ENCODE results near the gene DIO1.

The DIO1 gene

GRCh38 chr1:53895421-53895820, 1.4 kb downstream of the DIO1 start:
- DNase-seq, result no peak

- DNase-seq, result no peak
Measured at GRCh38 chr1:53896635-53897229, 2.7 kb downstream of the DIO1 start.

- no peak for DNase-seq
Measured at GRCh38 chr1:53899206-53899628, 5.2 kb downstream of the DIO1 start.

- DNase-seq, result no peak
Measured at GRCh38 chr1:53899708-53900107, 5.7 kb downstream of the DIO1 start.

GRCh38 chr1:53902235-53903138, 8.5 kb downstream of the DIO1 start:
- no peak for DNase-seq

GRCh38 chr1:53905509-53905908, 11.5 kb downstream of the DIO1 start:
- DNase-seq, result no peak

GRCh38 chr1:53906121-53906520, 12.1 kb downstream of the DIO1 start:
- DNase-seq, result no peak

- no peak for DNase-seq
Measured at GRCh38 chr1:53909946-53910345, 16.0 kb downstream of the DIO1 start.

GRCh38 chr1:53911442-53911841, 17.5 kb downstream of the DIO1 start:
- no peak for DNase-seq

- DNase-seq, result no peak
Measured at GRCh38 chr1:53913352-53914033, 19.5 kb downstream of the DIO1 start.

- no peak for DNase-seq
Measured at GRCh38 chr1:53918343-53918742, 24.4 kb downstream of the DIO1 start.

- DNase-seq, result no peak
Measured at GRCh38 chr1:53919675-53920066, 25.7 kb downstream of the DIO1 start.

GRCh38 chr1:53927376-53927881, 33.4 kb downstream of the DIO1 start:
- no peak for DNase-seq

- DNase-seq, result no peak
Measured at GRCh38 chr1:53929246-53929960, 35.4 kb downstream of the DIO1 start.

GRCh38 chr1:53930932-53931331, 36.9 kb downstream of the DIO1 start:
- DNase-seq, result no peak

- no peak for DNase-seq
Measured at GRCh38 chr1:53931523-53931922, 37.5 kb downstream of the DIO1 start.

- DNase-seq, result no peak
Measured at GRCh38 chr1:53934170-53934765, 40.3 kb downstream of the DIO1 start.

GRCh38 chr1:53936430-53936829, 42.4 kb downstream of the DIO1 start:
- no peak for DNase-seq

- no peak for DNase-seq
Measured at GRCh38 chr1:53938136-53938830, 44.3 kb downstream of the DIO1 start.

- DNase-seq, result no peak
Measured at GRCh38 chr1:53942127-53942957, 48.4 kb downstream of the DIO1 start.

- DNase-seq, result no peak
Measured at GRCh38 chr1:53943090-53943489, 49.1 kb downstream of the DIO1 start.

All from cortex of kidney (tissue), 1 donor.